Natural killer cell (primary cell): ENCODE data around the gene ASMTL. TPM values are rescaled to one million over a fixed set of nuclear protein-coding genes. Genes with fewer than 3 reads are reported as not detected.
"Not testable (repeated sequence)": the region's sequence is repeated elsewhere in the genome, so short reads cannot be mapped to it uniquely, and the experiment has no call there.

Experiments
- ATAC-seq, 3 donors: fragments of 150-1000 bp in 2 of 3; fragments of 200-7000 bp in 1 of 3; cut with Tn5 transposase; 1 replicate in 1 of 3; 2 replicates in 2 of 3; pipeline ENCODE4 v1.10.0; 2021; ENCODE audit warnings: mild to moderate bottlenecking in 2 of 3, moderate library complexity in 2 of 3
- DNase-seq, 2 donors: peaks; one replicate each; pipeline versions ENCODE4 v3.0.0 to v3.0.0-alpha.2; 2013 to 2021; ENCODE audit warnings: mixed read lengths in 1 of 2
- H3K27ac ChIP-seq: one replicate; pipeline ENCODE4 v1.5.1; 2013; ENCODE audit warnings: mild to moderate bottlenecking, low read length
- H3K27me3 ChIP-seq: one replicate; pipeline ENCODE4 v1.6.1; 2013; ENCODE audit warnings: low read length; ENCODE audit not compliant: control insufficient read depth, insufficient read depth
- H3K36me3 ChIP-seq: one replicate; pipeline ENCODE4 v1.6.1; 2013; ENCODE audit warnings: low read length; ENCODE audit not compliant: control insufficient read depth, insufficient read depth
- H3K4me1 ChIP-seq: one replicate; pipeline ENCODE4 v1.6.1; 2013; ENCODE audit warnings: low read length; ENCODE audit not compliant: control insufficient read depth, insufficient read depth
- H3K4me3 ChIP-seq: one replicate; pipeline ENCODE4 v1.5.1; 2013; ENCODE audit warnings: low read length
- H3K9me3 ChIP-seq: one replicate; pipeline ENCODE4 v1.6.1; 2013; ENCODE audit warnings: low read length; ENCODE audit not compliant: control insufficient read depth, insufficient read depth
- H3K27ac Mint-ChIP-seq, 2 donors: one replicate each; pipeline ENCODE4 v1.8.0; 2022; ENCODE audit warnings: mild to moderate bottlenecking in 2 of 2, mixed read lengths in 2 of 2, moderate library complexity in 1 of 2
- H3K27me3 Mint-ChIP-seq, 2 donors: one replicate each; pipeline ENCODE4 v1.8.0; 2022; ENCODE audit warnings: low read depth in 2 of 2, mixed read lengths in 2 of 2
- H3K36me3 Mint-ChIP-seq: one replicate; pipeline ENCODE4 v1.8.0; 2022; ENCODE audit warnings: mixed read lengths
- H3K4me1 Mint-ChIP-seq, 2 donors: one replicate each; pipeline ENCODE4 v1.8.0; 2022; ENCODE audit warnings: mixed read lengths in 2 of 2
- H3K4me3 Mint-ChIP-seq: one replicate; pipeline ENCODE4 v1.8.0; 2022; ENCODE audit warnings: mild to moderate bottlenecking, moderate library complexity, mixed read lengths
- H3K9me3 Mint-ChIP-seq, 2 donors: one replicate each; pipeline ENCODE4 v1.8.0; 2022; ENCODE audit warnings: mixed read lengths in 2 of 2
- CTCF ChIP-seq: fragments of 200-600 bp; IDR thresholded peaks from one replicate; pipeline ENCODE4 v1.8.0; 2022; ENCODE audit warnings: antibody characterized with exemption
- WGBS: methylation state at CpG from one replicate; pipeline ENCODE4 v1.1.7; 2013; ENCODE audit warnings: missing lambda C conversion rate; ENCODE audit not compliant: insufficient coverage; 5-methylcytosine and 5-hydroxymethylcytosine counted together
- intact Hi-C: fragments of 100-400 bp; cut with micrococcal nuclease; formaldehyde crosslinking; loops from one replicate; pipeline ENCODE4 v1.14.2; 2022
- total RNA-seq, 4 donors: library from RNA; stranded (reverse); fragments of 120-200 nt in 1 of 4; gene quantifications; one replicate each; pipeline versions ENCODE4 v1.2.3 to v1.2.4, GENCODE V29; 2013 to 2022

ASMTL gene
- total RNA-seq, 3 donors from 2014 or later (not counting 1 experiment from before 2014, with no cell fraction given): 58.5 to 80.3 (median 66.1) TPM

- Histone ChIP-seq H3K27ac (no peak overlapping the region), H3K27me3 (no peaks in the 10 kb centered on the region), H3K36me3 (peaks cover 36% of the 10 kb centered on the region), H3K9me3 (no peaks in the 10 kb centered on the region), H3K4me3 (no peak overlapping the region), H3K4me1 (peaks cover 70% of the 10 kb centered on the region)
- peaks cover 59 to 66% of the 10 kb centered on the region in 2 donors for H3K4me1 Mint-ChIP-seq
- ATAC-seq (no peak), DNase-seq (peak in 1 of 2 donors; percentile 47)
- H3K27me3 Mint-ChIP-seq: no peaks in the 10 kb centered on the region
- H3K4me3 Mint-ChIP-seq: peak overlapping the region; percentile 55
- no peak for TF ChIP-seq CTCF
- H3K9me3 Mint-ChIP-seq: no peaks in the 10 kb centered on the region
- WGBS: 76% methylated on average over 15 of the region's 15 CpGs
- H3K27ac Mint-ChIP-seq: peak overlapping the region; percentile 81 to 99
- intact Hi-C loops: no loop called here
- H3K36me3 Mint-ChIP-seq: peaks cover 5% of the 10 kb centered on the region
Measured at GRCh38 chrX:1483843-1484637, 31.3 kb upstream of the ASMTL start.

GRCh38 chrX:1482530-1482928, 29.8 kb upstream of the ASMTL start:
- not testable (repeated sequence) for ATAC-seq, DNase-seq, H3K9me3 ChIP-seq, H3K36me3 Mint-ChIP-seq, H3K27me3 ChIP-seq, H3K4me3 ChIP-seq, H3K9me3 Mint-ChIP-seq, H3K27me3 Mint-ChIP-seq
- whole genome bisulfite sequencing: no CpG with 5 or more reads among the region's 2 CpGs
- peak overlapping the region; percentile 95 for H3K27ac ChIP-seq
- Mint-ChIP-seq H3K4me3 (peak overlapping the region; percentile 92), H3K27ac (peak overlapping the region; percentile 98 to 99), H3K4me1 (peaks cover 68 to 72% of the 10 kb centered on the region in 2 donors)
- intact Hi-C loops: loop anchor here (1.0 kb wide), 3 partner anchors 14 to 25 kb away; no protein-coding TSS in a partner anchor
- H3K36me3 ChIP-seq: peaks cover 24% of the 10 kb centered on the region
- H3K4me1 ChIP-seq: peaks cover 84% of the 10 kb centered on the region

GRCh38 chrX:1481636-1482529, 29.2 kb upstream of the ASMTL start:
- Mint-ChIP-seq H3K27ac (peak overlapping the region; percentile 98 to 99), H3K27me3 (no peaks in the 10 kb centered on the region), H3K4me1 (peaks cover 68 to 72% of the 10 kb centered on the region in 2 donors), H3K9me3 (no peaks in the 10 kb centered on the region), H3K4me3 (peak overlapping the region; percentile 92), H3K36me3 (peaks cover 7% of the 10 kb centered on the region)
- under 1% methylated on average over 26 of the region's 26 CpGs for WGBS
- Histone ChIP-seq H3K36me3 (peaks cover 17% of the 10 kb centered on the region), H3K4me1 (peaks cover 80% of the 10 kb centered on the region), H3K4me3 (peak overlapping the region; percentile 7), H3K27ac (peak overlapping the region; percentile 95), H3K9me3 (no peaks in the 10 kb centered on the region), H3K27me3 (no peaks in the 10 kb centered on the region)
- no peak for TF ChIP-seq CTCF
- peak; percentile 67 to 92 for DNase-seq
- ATAC-seq: peak; percentile 69 to 85 (median 83)
- intact Hi-C loops: loop anchor here (1.0 kb wide), 3 partner anchors 14 to 25 kb away; no protein-coding TSS in a partner anchor
